SJSA1 (cell line): ENCODE results near the gene LY6G6F. TPM values are rescaled to one million over a fixed set of nuclear protein-coding genes. Genes with fewer than 3 reads are reported as not detected.

Experiments used
- DNase-seq, 2 experiments: peaks; one replicate each; pipeline ENCODE4 v3.0.0-alpha.2; 2015 to 2020; ENCODE audit warnings: low spot score in 2 of 2, low read depth in 1 of 2
- H3K27ac ChIP-seq: fragments of 250-450 bp; sonication (Bioruptor Pico); 2 replicates; pipeline ENCODE4 v1.5.1; 2020; ENCODE audit warnings: mild to moderate bottlenecking, moderate library complexity
- H3K27me3 ChIP-seq: fragments of 250-450 bp; sonication (Bioruptor Pico); replicated peaks from 2 replicates; pipeline ENCODE4 v1.5.1; 2020; ENCODE audit warnings: mild to moderate bottlenecking, moderate library complexity
- H3K36me3 ChIP-seq: fragments of 250-450 bp; sonication (Bioruptor Pico); 2 replicates; pipeline ENCODE4 v1.5.1; 2020; ENCODE audit warnings: mild to moderate bottlenecking
- H3K4me1 ChIP-seq: fragments of 250-450 bp; sonication (Bioruptor Pico); replicated peaks from 2 replicates; pipeline ENCODE4 v1.6.1; 2021; ENCODE audit warnings: mild to moderate bottlenecking
- H3K4me3 ChIP-seq: fragments of 250-450 bp; sonication (Bioruptor Pico); 2 replicates; pipeline ENCODE4 v1.5.1; 2020; ENCODE audit warnings: mild to moderate bottlenecking
- H3K9me3 ChIP-seq: fragments of 250-450 bp; sonication (Bioruptor Pico); replicated peaks from 2 replicates; pipeline ENCODE4 v1.5.1; 2020; ENCODE audit warnings: mild to moderate bottlenecking
- total RNA-seq: library from RNA; depleted of rRNA; stranded (reverse); fragments of >200 nt; shearing (Covaris generic); gene quantifications from 2 replicates; pipeline ENCODE4 v1.2.3, GENCODE V29; 2014

Gene LY6G6F
- total RNA-seq, 1 experiment from 2014 or later: not detected

DNA sequence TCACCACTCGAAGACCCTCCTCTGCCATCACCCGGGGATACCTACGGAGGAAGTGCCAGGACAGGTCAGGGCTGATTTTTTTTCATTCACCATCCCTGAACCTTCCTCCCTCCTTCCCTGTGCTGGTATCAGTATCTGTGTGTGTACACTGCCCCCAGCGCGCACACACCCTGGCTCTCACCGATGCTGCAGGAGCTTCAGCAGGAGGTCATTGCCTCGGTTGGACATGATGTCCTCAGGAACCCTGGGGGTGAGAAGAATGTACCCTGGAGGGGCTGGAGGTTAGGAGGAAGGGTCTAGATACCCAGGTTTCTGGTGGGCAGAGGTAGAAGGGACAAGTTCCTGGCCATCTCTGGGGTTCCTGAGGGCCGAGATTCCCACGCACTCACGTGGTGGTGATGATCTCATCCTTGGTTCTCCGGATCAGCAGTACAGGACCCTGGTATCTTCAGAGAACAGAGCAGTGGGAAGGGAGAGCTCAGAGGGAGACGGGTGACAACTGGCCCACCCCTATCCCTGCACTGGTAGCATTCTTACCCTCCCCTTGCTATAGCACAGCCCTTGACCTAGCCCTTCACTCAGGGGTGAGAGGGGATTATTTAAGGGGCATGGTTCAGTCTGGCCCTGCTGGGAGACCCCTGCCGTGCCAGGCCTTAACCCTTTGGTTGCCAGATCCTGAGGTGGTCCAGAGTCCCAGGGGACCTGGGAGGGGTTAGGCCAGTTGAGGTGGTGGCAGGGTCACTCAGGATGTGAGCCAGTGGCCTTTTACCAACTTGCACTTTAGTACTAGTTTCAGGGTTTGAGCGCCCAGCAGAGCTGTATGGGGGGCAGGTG lies 18.6 kb upstream of the LY6G6F start:
- no peak overlapping the region for H3K4me3 ChIP-seq
- peaks cover 57% of the 10 kb centered on the region for H3K36me3 ChIP-seq

DNA sequence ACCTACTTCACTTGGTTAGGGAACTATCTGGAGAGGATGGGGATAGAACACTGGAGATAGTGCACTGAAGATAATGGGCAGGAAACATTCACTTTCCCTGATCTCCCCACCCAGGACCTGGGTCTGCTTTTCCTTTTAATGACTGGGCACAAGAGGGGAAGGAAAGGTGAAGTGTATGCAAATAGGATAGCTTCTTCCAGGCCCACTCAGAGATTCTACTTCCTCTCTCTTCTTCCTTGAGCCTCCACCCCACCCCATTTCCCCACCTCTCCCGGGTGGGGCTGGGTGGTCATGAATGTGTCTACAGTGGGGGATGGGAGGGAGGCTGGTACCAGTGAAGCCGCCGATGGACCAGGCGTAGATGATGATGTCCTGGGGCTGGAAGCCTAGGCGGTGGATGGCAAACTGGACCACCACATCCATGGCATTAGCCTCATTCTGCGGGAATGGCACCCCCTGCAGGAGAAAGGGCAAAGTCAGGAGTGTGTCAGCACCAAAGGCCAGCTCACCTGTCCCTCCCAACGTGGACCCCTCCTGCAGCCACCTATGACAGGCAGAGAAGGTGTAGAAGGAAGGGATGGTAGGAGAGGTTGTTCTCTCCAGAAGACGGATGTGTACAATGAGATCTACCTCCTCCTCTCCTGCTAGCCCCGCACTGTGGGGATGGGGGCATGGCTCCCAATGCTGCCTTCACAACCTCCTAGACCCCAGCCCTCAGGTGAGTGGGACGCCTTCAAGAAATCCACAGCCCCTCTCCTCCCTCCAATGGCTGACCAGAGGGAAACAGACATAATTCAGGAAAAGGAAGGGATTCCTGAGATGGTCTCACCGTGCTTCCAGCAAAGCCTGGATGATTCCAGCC lies 17.2 kb upstream of the LY6G6F start:
- Histone ChIP-seq H3K4me3 (no peak overlapping the region), H3K4me1 (no peaks in the 10 kb centered on the region), H3K27me3 (no peaks in the 10 kb centered on the region), H3K27ac (no peak overlapping the region), H3K9me3 (no peaks in the 10 kb centered on the region), H3K36me3 (peaks cover 69% of the 10 kb centered on the region)
- DNase-seq: no peak

More for the DNA sequence above, 18.6 kb upstream of the LY6G6F start:
- Histone ChIP-seq H3K27ac (no peak overlapping the region), H3K9me3 (no peaks in the 10 kb centered on the region), H3K4me1 (no peaks in the 10 kb centered on the region), H3K27me3 (no peaks in the 10 kb centered on the region)
- no peak for DNase-seq

DNA sequence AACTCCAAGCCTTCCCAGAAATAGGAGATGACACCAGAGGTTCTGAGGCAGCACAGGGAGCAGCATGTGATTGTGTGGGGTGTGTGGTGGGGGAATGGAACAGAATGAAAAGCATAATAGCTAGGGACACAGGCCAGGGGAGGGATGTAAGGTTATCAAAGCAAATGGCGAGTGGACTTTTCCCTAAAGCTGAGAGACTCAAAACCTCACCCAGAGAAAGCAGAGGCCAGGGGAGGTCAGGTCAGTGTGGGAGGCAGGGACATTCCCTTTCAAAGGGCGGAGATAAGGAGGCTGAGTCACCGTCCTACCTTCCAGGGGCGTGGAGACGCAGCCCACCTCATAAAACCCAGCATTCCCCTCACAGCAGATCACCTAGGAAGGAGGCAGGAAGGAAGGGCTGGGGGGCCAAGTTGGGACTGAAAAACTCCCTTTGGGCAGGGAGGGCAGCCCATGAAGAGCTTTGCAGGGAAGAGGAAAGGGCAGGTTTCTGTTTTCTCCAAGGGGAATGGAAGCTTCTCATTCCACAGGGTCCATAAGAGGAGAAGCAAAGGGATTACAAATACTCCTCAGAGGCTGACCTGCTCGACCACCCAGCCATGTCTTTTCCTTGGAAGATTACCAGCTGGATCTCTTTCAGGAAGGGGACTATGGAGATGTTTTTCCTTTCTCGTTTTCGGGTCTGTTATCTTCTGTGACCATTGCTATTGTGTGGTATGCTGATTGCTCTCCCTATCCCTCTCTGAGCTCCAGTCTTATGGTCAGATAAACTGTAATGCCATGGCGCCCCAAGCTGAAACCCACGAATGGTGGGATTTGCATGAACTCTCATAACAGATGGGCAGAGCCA lies 16.2 kb upstream of the LY6G6F start:
- Histone ChIP-seq H3K9me3 (no peaks in the 10 kb centered on the region), H3K27ac (no peak overlapping the region), H3K27me3 (no peaks in the 10 kb centered on the region), H3K36me3 (peaks cover 74% of the 10 kb centered on the region), H3K4me1 (no peaks in the 10 kb centered on the region), H3K4me3 (no peak overlapping the region)
- no peak for DNase-seq

DNA sequence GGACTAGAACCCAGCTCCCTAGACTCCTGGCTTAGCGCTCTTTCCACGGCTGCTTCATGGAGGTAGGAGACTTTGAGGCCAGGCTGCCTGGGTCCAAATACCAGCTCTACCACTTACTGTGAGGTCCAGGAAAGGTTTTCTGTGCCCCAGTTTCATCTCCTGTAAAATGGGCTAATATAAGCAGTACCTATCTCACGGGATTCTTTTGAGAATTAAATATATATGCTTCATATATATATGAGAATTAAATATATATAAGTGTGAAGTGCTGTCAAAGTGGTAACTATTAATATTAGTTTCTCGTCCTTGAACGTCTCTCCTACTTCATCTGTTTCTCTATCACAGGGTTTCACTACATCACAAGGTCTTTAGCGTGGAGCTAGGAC lies 15.6 kb upstream of the LY6G6F start:
- Histone ChIP-seq H3K9me3 (no peaks in the 10 kb centered on the region), H3K36me3 (peaks cover 78% of the 10 kb centered on the region), H3K4me1 (no peaks in the 10 kb centered on the region), H3K27me3 (no peaks in the 10 kb centered on the region), H3K27ac (no peak overlapping the region), H3K4me3 (no peak overlapping the region)
- no peak for DNase-seq

DNA sequence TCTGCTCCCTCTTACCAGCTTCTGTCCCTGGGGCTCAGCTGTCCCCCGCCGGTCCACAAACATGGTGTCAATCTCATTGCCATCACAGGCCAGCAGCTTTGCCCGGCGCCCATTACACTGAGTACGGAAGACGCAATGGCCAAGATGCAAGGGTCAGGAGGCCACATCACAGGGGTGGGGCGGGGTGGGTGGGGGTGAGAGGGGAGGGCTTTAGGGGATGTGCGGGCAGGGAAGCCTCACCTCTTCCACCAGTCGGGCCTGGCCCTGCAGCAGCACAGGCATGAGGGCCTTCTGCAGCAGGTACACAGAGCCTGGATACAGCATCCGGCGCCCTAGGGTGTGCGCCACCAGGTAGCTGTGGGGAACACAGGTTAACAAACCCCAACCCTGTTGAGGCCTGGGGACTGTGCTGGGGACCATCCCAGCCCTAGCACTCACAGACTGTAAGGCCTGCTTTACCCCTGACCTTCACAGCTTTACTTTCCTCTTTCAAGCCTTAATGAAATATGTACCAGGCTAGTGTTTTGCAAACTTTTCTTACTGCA lies 15.0 kb upstream of the LY6G6F start:
- DNase-seq: no peak
- Histone ChIP-seq H3K36me3 (peaks cover 75% of the 10 kb centered on the region), H3K4me1 (no peaks in the 10 kb centered on the region), H3K27ac (no peak overlapping the region), H3K4me3 (no peak overlapping the region), H3K9me3 (no peaks in the 10 kb centered on the region), H3K27me3 (no peaks in the 10 kb centered on the region)

DNA sequence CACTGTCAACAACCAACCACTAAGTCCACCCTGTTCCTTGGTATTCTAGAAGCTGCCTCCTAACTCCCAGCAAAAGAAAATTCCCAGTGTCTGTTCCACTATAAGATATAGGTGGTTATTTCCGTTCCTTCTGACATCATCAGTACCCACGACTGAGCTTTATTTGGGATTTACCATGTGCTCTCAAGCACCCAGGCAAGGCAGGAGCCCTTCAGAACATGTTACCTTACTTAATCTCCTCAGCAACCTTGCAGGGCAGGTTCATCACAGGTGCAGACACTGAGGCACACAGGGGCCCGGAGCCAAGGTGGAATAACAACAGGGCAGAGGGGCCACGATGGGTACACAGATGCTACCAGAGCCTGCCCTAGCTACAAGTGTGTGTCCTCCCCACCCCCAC lies 14.3 kb upstream of the LY6G6F start:
- H3K4me3 ChIP-seq: no peak overlapping the region
- no peaks in the 10 kb centered on the region for H3K9me3 ChIP-seq
- no peaks in the 10 kb centered on the region for H3K4me1 ChIP-seq
- H3K27me3 ChIP-seq: no peaks in the 10 kb centered on the region
- DNase-seq: no peak
- H3K36me3 ChIP-seq: peaks cover 75% of the 10 kb centered on the region
- no peak overlapping the region for H3K27ac ChIP-seq

DNA sequence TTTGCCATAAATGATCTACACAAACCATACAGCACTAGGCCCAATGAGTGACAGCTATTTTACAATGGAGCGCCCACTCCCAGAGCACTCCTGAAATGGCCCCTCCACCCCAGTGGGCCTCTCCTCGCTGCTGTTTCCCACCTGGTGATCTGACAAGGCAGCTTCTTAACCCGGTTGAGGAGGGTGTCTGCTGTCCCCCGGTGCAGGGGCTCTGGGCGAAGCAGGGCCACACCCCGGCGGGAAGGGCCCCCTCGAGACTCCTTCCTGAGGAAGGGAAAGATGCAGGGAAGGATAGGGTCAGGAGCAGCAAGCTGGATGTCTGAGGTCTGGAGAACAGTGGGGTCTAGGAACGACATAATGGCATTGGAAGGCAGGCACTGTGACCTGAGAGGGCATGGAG lies 13.8 kb upstream of the LY6G6F start:
- Histone ChIP-seq H3K27ac (no peak overlapping the region), H3K27me3 (no peaks in the 10 kb centered on the region), H3K9me3 (no peaks in the 10 kb centered on the region), H3K4me1 (no peaks in the 10 kb centered on the region), H3K36me3 (peaks cover 77% of the 10 kb centered on the region), H3K4me3 (no peak overlapping the region)
- no peak for DNase-seq

DNA sequence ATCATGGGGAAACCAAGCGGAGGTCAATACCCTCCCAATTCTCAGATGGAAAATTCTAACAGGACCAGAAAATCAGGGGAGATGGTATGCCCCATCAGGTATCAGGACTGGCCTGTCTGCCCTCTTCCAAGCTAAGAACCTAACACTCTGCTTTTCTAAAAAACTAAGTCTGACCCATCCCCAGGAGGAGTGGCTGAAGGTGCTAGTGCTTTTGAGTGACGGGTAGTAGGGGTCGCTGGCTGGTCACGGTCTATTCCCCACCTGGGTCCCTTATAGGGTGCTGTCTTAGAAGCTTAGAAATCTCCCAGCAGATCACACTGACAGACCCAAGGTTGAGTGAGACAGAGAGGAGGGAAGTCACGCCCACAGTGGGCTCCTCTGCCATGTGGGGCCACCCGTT lies 13.1 kb upstream of the LY6G6F start:
- H3K9me3 ChIP-seq: no peaks in the 10 kb centered on the region
- peaks cover 71% of the 10 kb centered on the region for H3K36me3 ChIP-seq
- H3K4me3 ChIP-seq: no peak overlapping the region
- H3K27me3 ChIP-seq: no peaks in the 10 kb centered on the region
- H3K4me1 ChIP-seq: no peaks in the 10 kb centered on the region
- no peak overlapping the region for H3K27ac ChIP-seq
- DNase-seq: no peak

DNA sequence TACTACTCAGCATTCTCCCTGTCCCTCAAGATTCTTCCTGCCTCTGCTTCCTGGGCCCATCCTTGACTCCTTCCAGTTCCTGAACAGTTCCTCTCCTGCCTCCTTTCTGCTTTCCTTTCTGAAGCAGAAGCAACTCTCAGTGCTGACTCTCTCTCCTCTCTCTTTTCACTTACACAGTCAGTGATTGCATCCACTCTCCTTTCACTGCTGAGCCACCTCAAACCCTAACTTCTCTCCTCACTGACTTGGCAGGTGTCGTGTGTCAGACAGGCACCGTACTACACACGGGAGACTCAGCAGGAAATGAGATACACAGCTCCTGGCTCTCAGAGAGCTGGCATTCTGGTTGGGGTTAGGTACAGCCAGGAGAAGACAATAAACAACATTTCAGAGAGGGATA lies 9.1 kb upstream of the LY6G6F start:
- peaks cover 57% of the 10 kb centered on the region for H3K36me3 ChIP-seq
- H3K9me3 ChIP-seq: no peaks in the 10 kb centered on the region
- H3K4me1 ChIP-seq: peaks cover 6% of the 10 kb centered on the region
- DNase-seq: no peak
- no peaks in the 10 kb centered on the region for H3K27me3 ChIP-seq
- no peak overlapping the region for H3K27ac ChIP-seq
- H3K4me3 ChIP-seq: no peak overlapping the region

DNA sequence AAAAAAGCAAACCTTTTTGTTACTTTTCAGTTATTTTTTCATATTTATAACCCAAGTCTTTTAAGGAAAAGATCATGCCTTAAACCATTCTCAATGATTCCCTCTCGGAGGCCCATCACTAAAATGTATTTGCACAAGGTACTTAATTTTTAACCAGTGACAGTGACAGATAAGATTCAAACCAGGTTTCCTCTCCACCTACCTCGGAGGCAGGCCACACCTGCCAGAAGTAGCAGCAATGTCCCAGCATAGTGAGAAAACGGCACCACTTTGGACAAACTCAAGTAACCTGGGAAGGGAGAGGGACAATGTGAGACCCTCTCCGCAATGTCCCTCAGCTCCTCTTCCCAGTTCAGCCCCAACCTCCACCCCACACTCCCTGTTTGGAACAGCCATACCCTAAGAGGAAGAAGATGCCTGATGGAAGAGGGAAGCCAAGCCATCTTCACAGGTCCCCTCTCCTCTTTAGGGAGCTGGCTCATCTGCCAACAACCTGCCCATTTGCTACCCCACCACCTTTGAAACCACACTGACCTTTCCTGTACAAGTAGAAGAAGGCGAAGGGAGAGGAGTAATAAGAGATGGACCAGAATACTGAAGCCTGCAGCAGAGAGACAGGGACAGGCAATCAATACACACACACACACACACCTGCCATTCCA lies 5.8 kb upstream of the LY6G6F start:
- no peak overlapping the region for H3K4me3 ChIP-seq
- peaks cover 21% of the 10 kb centered on the region for H3K4me1 ChIP-seq
- H3K36me3 ChIP-seq: peaks cover 27% of the 10 kb centered on the region
- no peak overlapping the region for H3K27ac ChIP-seq
- H3K9me3 ChIP-seq: no peaks in the 10 kb centered on the region
- H3K27me3 ChIP-seq: no peaks in the 10 kb centered on the region
- DNase-seq: no peak

DNA sequence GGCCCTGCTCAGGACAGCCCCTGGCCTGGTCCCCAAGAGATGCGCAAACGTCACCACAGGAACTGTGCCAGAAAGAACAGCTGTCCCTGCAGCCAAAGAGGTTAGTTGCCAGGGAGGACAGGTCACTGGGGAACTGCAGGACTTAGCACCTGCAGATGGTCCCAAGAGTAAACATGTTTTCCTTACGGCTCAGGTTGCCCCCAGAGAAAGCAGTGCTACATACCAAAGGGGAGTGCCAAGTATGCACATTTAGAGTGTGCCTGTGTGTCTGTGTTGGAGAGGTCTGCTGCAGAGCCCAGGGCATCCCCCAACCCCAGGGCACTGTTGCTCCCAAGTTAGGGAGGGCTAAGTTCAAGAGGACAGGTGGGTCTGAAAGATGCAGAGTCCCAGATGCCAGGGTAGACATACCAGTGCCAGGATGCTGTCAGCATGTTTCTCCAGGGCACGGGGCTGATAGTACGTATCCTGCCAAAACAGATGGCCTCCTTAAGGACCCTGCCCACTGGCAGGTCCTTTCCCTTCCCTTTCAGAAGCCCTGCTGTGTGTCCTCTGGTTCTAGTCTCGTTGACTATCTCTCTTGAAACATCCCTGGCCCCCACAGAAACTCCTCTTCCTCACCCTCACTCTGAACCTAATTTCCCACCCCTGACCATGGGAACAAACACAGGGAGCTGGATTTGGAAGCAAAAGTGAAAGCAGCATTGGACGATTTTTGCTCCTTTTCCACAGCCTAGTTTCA lies 4.8 kb upstream of the LY6G6F start:
- Histone ChIP-seq H3K36me3 (peaks cover 25% of the 10 kb centered on the region), H3K27ac (peak overlapping the region; percentile 84; the same call in 1 of the 2 replicates), H3K4me1 (peaks cover 21% of the 10 kb centered on the region), H3K4me3 (peak overlapping the region; percentile 65), H3K27me3 (no peaks in the 10 kb centered on the region), H3K9me3 (no peaks in the 10 kb centered on the region)
- DNase-seq: no peak

DNA sequence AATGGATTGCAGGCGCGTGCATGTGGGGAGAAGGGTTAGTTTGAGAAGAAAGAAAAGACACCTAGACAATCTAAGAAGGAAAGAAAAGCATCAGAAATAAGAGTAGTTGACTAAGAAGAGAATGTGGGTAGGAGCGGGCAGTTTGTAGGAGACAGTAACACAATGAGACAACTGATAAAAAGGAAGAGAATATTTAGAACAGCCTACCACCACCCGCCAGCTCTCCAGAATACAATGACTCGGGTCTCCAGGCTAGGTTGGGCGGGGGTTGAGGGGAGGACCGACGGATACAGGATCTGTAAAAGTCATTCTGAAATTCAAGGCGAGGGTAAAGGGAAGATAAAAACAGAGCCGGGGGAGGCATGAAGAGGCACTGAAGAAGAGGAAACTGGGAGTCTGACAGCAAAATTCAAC lies 4.3 kb upstream of the LY6G6F start:
- no peaks in the 10 kb centered on the region for H3K27me3 ChIP-seq
- peak overlapping the region; percentile 84 for H3K27ac ChIP-seq
- H3K4me1 ChIP-seq: peaks cover 21% of the 10 kb centered on the region
- DNase-seq: no peak
- peaks cover 19% of the 10 kb centered on the region for H3K36me3 ChIP-seq
- no peaks in the 10 kb centered on the region for H3K9me3 ChIP-seq
- H3K4me3 ChIP-seq: peak overlapping the region; percentile 65
